SK-N-MC (cell line): Measurements from ENCODE around the gene CACNA2D4.

Experiments used
- EZH2 ChIP-seq: fragments of 200-600 bp; sonication (generic); IDR thresholded peaks from one replicate; pipeline ENCODE4 v1.6.1; 2017; ENCODE audit warnings: antibody characterized with exemption
- POLR2AphosphoS5 ChIP-seq: IDR thresholded peaks from 2 replicates; pipeline ENCODE4 v1.6.1; 2012; ENCODE audit warnings: mild to moderate bottlenecking, low read depth, low read length, borderline replicate concordance

DNA sequence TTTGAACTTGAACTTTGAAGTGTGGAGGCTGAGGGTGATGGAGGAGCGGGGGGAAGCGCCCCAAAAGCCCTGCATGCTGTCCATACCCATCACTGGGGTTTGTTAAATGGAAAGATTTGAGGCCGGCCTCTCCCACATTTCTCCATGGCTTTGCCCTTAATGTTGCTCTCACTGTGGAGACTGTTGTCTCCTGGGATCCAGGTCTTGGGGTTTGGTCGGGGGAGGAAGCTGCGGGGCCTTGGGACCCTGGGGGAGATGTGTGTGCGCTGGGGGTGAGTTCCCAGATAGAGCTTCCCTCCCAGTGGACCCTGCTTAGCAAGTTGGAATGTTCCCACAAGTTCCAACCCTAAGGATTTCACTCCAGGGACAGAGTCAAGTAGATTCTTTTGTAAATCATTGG lies 126.0 kb downstream of the CACNA2D4 start:
- TF ChIP-seq EZH2 (no peak), POLR2AphosphoS5 (no peak)
